MCF 10A (cell line): Measurements from ENCODE around the gene MAP3K19. TPM values are rescaled to one million over a fixed set of nuclear protein-coding genes. Genes with fewer than 3 reads are reported as not detected.

Experiments
- BruUV-seq: library from RNA; stranded (reverse); fragments of 400-500 nt; replicated peaks from 2 replicates; lab custom pipeline; 2021; lab: Mats Ljungman, UMichigan
- CTCF ChIA-PET: fragments of 300-600 bp; sonication (Branson Sonifier 250); formaldehyde crosslinking; extraction: SDS; loops from one replicate; lab custom pipeline; 2021; ENCODE audit warnings: antibody characterized with exemption, inconsistent platforms; lab: Yijun Ruan, JAX
- POLR2A ChIA-PET: fragments of 300-600, 350-650 bp; sonication (Branson Sonifier 250); formaldehyde crosslinking; extraction: SDS; loops from one replicate; lab custom pipeline; 2020; ENCODE audit warnings: antibody characterized with exemption, inconsistent platforms; lab: Yijun Ruan, JAX
- DNase-seq: peaks from one replicate; pipeline ENCODE4 v3.0.0-alpha.2; 2018; ENCODE audit not compliant: unreplicated experiment
- H3K27ac Mint-ChIP-seq: one replicate; pipeline ENCODE4 v1.8.0; 2022; ENCODE audit warnings: mild to moderate bottlenecking, low read depth, mixed read lengths; ENCODE audit not compliant: unreplicated experiment
- H3K27me3 Mint-ChIP-seq: one replicate; pipeline ENCODE4 v1.8.0; 2022; ENCODE audit warnings: mixed read lengths; ENCODE audit not compliant: insufficient read depth, unreplicated experiment
- H3K36me3 Mint-ChIP-seq: one replicate; pipeline ENCODE4 v1.8.0; 2022; ENCODE audit warnings: mild to moderate bottlenecking, moderate library complexity, mixed read lengths; ENCODE audit not compliant: insufficient read depth, unreplicated experiment
- H3K4me1 Mint-ChIP-seq: one replicate; pipeline ENCODE4 v1.8.0; 2022; ENCODE audit warnings: mixed read lengths; ENCODE audit not compliant: insufficient read depth, unreplicated experiment
- H3K4me3 Mint-ChIP-seq: one replicate; pipeline ENCODE4 v1.8.0; 2022; ENCODE audit warnings: mild to moderate bottlenecking, moderate library complexity, mixed read lengths; ENCODE audit not compliant: unreplicated experiment
- H3K9me3 Mint-ChIP-seq: one replicate; pipeline ENCODE4 v1.8.0; 2022; ENCODE audit warnings: mixed read lengths; ENCODE audit not compliant: unreplicated experiment
- intact Hi-C: fragments of 100-400 bp; cut with micrococcal nuclease; formaldehyde crosslinking; loops from 2 replicates; pipeline ENCODE4 v1.14.1; 2022
- total RNA-seq: library from RNA; stranded (reverse); gene quantifications from 2 replicates; pipeline ENCODE4 v1.2.3, GENCODE V29; 2022
- TF ChIP-seq, protein P1 (sequence below): fragments of 200-600 bp; IDR thresholded peaks from one replicate; pipeline ENCODE4 v1.8.0; 2022; ENCODE audit warnings: antibody characterized with exemption, mild to moderate bottlenecking; ENCODE audit not compliant: unreplicated experiment

Gene MAP3K19
- total RNA-seq, 1 experiment from 2014 or later, result not detected

DNA sequence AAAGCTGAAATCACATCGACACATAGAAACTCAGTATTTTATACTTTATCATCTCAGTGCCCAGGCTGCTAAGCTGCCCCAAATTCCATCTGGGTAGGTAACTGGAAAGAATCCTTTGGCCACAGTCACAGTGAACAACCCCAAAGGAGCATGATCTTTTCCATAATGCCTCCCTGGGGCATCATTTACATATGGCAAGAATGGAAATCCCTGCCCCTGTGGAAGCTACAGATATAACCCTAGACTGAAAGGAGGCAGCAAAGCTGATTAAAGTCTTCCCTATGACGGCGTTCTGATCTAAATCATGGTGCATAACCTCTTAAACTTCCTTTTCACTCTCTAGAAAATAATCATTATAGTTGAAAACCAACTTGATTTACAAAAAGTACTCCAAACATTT, 41.5 kb downstream of the MAP3K19 start:
- peaks cover 25% of the 10 kb centered on the region for H3K27me3 Mint-ChIP-seq
- H3K4me3 Mint-ChIP-seq, result no peak overlapping the region
- intact Hi-C loops, result loop anchor here (2.0 to 10.0 kb wide), 4 partner anchors 159 to 793 kb away; partner anchors contain the start of genes R3HDM1 and ZRANB3
- TF ChIP-seq, protein P1, sequence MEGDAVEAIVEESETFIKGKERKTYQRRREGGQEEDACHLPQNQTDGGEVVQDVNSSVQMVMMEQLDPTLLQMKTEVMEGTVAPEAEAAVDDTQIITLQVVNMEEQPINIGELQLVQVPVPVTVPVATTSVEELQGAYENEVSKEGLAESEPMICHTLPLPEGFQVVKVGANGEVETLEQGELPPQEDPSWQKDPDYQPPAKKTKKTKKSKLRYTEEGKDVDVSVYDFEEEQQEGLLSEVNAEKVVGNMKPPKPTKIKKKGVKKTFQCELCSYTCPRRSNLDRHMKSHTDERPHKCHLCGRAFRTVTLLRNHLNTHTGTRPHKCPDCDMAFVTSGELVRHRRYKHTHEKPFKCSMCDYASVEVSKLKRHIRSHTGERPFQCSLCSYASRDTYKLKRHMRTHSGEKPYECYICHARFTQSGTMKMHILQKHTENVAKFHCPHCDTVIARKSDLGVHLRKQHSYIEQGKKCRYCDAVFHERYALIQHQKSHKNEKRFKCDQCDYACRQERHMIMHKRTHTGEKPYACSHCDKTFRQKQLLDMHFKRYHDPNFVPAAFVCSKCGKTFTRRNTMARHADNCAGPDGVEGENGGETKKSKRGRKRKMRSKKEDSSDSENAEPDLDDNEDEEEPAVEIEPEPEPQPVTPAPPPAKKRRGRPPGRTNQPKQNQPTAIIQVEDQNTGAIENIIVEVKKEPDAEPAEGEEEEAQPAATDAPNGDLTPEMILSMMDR, result no peak
- POLR2A ChIA-PET, result interaction anchor here (0.9 kb wide), 1 partner anchor 547 kb away, joined by 3 read pairs; no protein-coding TSS in a partner anchor
- CTCF ChIA-PET, result interaction anchor here (0.6 to 7.9 kb wide), 13 partner anchors 9 to 850 kb away, joined by 3 to 106 read pairs (median 4); no protein-coding TSS in a partner anchor
- peaks cover 5% of the 10 kb centered on the region for H3K4me1 Mint-ChIP-seq
- H3K36me3 Mint-ChIP-seq, result peaks cover 6% of the 10 kb centered on the region
- no peak overlapping the region for H3K27ac Mint-ChIP-seq
- no TSS peak for BruUV-seq
- H3K9me3 Mint-ChIP-seq, result no peaks in the 10 kb centered on the region
- DNase-seq, result no peak

DNA sequence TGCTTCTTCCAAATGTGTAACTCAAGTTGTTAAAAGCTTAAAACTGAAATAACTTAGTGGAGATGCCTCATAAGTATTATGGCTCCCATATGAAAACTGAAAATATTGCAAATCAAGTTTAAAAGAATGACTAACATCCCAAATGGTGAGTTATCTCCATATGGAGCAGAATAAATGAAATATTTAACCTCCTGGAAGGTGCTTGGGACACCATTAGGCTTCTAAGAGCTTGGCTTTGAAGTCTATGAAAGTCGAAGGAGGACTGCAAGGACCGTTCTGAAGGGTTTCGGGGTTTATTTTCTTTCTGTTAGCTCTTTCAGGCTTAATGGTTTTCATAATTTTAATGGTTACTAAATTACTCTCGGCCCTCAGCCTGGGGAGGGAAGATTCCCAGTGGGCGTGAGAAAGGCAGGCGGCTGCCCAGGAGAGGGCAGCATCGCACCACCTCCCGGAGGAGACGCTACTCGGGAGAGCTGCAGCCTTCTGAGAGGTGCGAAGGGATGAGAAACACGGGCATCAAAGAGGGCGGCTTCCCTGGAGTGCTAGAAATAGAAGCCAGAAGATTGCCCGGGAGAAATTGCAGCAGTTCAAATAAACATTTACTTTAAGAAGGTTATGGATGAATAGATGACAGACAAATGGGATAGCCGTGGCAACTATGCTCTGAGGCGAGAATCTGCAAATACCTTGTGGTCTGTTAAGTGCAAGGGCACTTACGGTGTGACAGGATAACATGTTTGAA, 43.1 kb downstream of the MAP3K19 start:
- Mint-ChIP-seq H3K27me3 (peaks cover 25% of the 10 kb centered on the region), H3K36me3 (peaks cover 6% of the 10 kb centered on the region), H3K9me3 (no peaks in the 10 kb centered on the region), H3K27ac (no peak overlapping the region), H3K4me3 (no peak overlapping the region), H3K4me1 (peaks cover 9% of the 10 kb centered on the region)
- CTCF ChIA-PET, result interaction anchor here (0.5 to 7.9 kb wide), 79 partner anchors 8 to 1175 kb away, joined by 3 to 106 read pairs (median 3); partner anchors contain the start of genes RAB3GAP1 and UBXN4
- TF ChIP-seq, protein P1, result peak; percentile 94
- DNase-seq, result peak; percentile 73
- no TSS peak for BruUV-seq
- intact Hi-C loops, result loop anchor here (1.0 to 10.0 kb wide), 6 partner anchors 161 to 795 kb away; partner anchors contain the start of genes R3HDM1 and ZRANB3
- POLR2A ChIA-PET, result interaction anchor here (0.6 to 1.5 kb wide), 3 partner anchors 595 to 706 kb away, joined by 3 to 4 read pairs (median 3); no protein-coding TSS in a partner anchor

DNA sequence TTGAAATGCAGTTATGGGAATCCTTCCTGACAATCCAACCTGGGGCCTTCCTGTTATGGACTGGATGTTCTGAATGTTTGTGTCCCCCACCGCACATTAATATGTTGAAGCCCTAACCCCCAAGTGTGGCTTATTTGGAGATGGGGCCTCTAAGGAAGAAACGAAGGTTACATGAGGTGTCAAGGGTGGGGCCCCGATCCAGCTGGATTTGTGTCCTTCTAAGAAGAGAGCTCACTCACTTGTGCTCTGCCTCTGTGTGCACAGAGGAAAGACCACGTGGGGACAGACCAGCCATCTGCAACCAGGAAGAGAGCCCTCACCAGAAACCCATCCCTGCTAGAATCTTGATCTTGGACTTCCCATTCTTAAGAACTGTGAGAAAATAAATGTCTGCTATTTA, 44.4 kb downstream of the MAP3K19 start:
- intact Hi-C loops, result loop anchor here (5.0 to 10.0 kb wide), 2 partner anchors 472 to 599 kb away; no protein-coding TSS in a partner anchor
- H3K4me1 Mint-ChIP-seq, result peaks cover 9% of the 10 kb centered on the region
- H3K27me3 Mint-ChIP-seq, result peaks cover 25% of the 10 kb centered on the region
- H3K27ac Mint-ChIP-seq, result no peak overlapping the region
- ChIA-PET POLR2A (no interaction called here), CTCF (interaction anchor here (0.6 to 7.9 kb wide), 13 partner anchors 11 to 1829 kb away, joined by 3 to 106 read pairs (median 8); no protein-coding TSS in a partner anchor)
- H3K4me3 Mint-ChIP-seq, result no peak overlapping the region
- no peak for DNase-seq
- TF ChIP-seq, protein P1, result no peak
- no TSS peak for BruUV-seq
- H3K36me3 Mint-ChIP-seq, result peaks cover 6% of the 10 kb centered on the region
- no peaks in the 10 kb centered on the region for H3K9me3 Mint-ChIP-seq

DNA sequence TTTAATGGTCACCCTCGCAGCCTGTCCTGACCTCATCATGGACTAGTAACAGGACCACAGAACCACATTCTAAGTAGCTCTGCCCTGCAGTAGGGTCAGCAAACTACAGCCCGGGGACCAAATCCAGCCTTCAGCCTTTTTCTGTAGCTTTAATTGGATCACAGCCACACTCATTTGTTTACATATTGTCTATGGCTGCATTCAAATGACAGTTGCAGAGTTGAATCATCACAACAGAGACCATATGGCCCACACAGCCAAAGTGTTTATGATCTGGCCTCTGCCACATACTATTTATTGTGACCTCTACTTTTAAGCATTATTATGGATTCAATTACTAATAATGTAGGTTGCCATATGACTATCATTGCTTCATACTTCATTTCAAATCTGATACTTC, 47.7 kb downstream of the MAP3K19 start:
- POLR2A ChIA-PET, result no interaction called here
- CTCF ChIA-PET, result interaction anchor here (3.8 kb wide), 1 partner anchor 11 kb away, joined by 15 read pairs; no protein-coding TSS in a partner anchor
- peaks cover 8% of the 10 kb centered on the region for H3K4me1 Mint-ChIP-seq
- TF ChIP-seq, protein P1, result no peak
- intact Hi-C loops, result no loop called here
- H3K36me3 Mint-ChIP-seq, result no peaks in the 10 kb centered on the region
- H3K9me3 Mint-ChIP-seq, result no peaks in the 10 kb centered on the region
- DNase-seq, result peak; percentile 7
- BruUV-seq, result no TSS peak
- H3K27ac Mint-ChIP-seq, result no peak overlapping the region
- peaks cover 13% of the 10 kb centered on the region for H3K27me3 Mint-ChIP-seq
- H3K4me3 Mint-ChIP-seq, result no peak overlapping the region
